DND-41 (cell line): Measurements from ENCODE around the gene KLK14.

Experiments
- ATAC-seq: fragments of 200-7000 bp; cut with Tn5 transposase; 3 replicates; pipeline ENCODE4 v1.9.1; 2021; ENCODE audit warnings: low read depth; ENCODE audit not compliant: insufficient read depth
- DNase-seq: peaks from one replicate; pipeline ENCODE4 v3.0.0-alpha.2; 2020
- H2AFZ ChIP-seq: 2 replicates; pipeline ENCODE4 v1.6.0; 2012; ENCODE audit warnings: low read depth, low read length
- H3K27ac ChIP-seq: 2 replicates; pipeline ENCODE4 v1.5.1; 2012; ENCODE audit warnings: low read length, inconsistent platforms
- H3K27me3 ChIP-seq: fragments of 200-600 bp; sonication (generic); 2 replicates; pipeline ENCODE4 v1.6.0; 2012; ENCODE audit warnings: low read length, mild to moderate bottlenecking, inconsistent platforms; ENCODE audit not compliant: insufficient read depth, poor library complexity
- H3K36me3 ChIP-seq: 2 replicates; pipeline ENCODE4 v1.5.1; 2012; ENCODE audit warnings: low read length, inconsistent platforms; ENCODE audit not compliant: insufficient read depth
- H3K4me1 ChIP-seq: 2 replicates; pipeline ENCODE4 v1.5.1; 2012; ENCODE audit warnings: mild to moderate bottlenecking, low read length; ENCODE audit not compliant: insufficient read depth
- H3K4me2 ChIP-seq: 2 replicates; pipeline ENCODE4 v1.6.0; 2012; ENCODE audit warnings: mild to moderate bottlenecking, moderate library complexity, low read length, inconsistent platforms; ENCODE audit not compliant: insufficient read depth
- H3K4me3 ChIP-seq, 2 experiments: fragments of 200-600 bp in 1 of 2; shearing (Covaris generic) in 1 of 2; 2 replicates each; pipeline ENCODE4 v1.5.1; 2012 to 2016; ENCODE audit warnings: inconsistent platforms in 2 of 2, low read length in 2 of 2, mild to moderate bottlenecking in 2 of 2, low read depth in 1 of 2, moderate library complexity in 1 of 2
- H3K79me2 ChIP-seq: 2 replicates; pipeline ENCODE4 v1.6.0; 2012; ENCODE audit warnings: low read length, inconsistent platforms; ENCODE audit not compliant: insufficient read depth
- H3K9ac ChIP-seq: 2 replicates; pipeline ENCODE4 v1.6.0; 2012; ENCODE audit warnings: low read depth, mild to moderate bottlenecking, inconsistent platforms, low read length, moderate library complexity
- H3K9me3 ChIP-seq: 2 replicates; pipeline ENCODE4 v1.5.1; 2012; ENCODE audit warnings: low read length, moderate library complexity, mild to moderate bottlenecking, inconsistent platforms; ENCODE audit not compliant: insufficient read depth, severe bottlenecking
- H4K20me1 ChIP-seq: 2 replicates; pipeline ENCODE4 v1.6.0; 2012; ENCODE audit warnings: low read length; ENCODE audit not compliant: insufficient read depth
- EZH2 ChIP-seq: IDR thresholded peaks from 3 replicates; pipeline ENCODE4 v1.6.1; 2012; ENCODE audit warnings: borderline replicate concordance, low read depth, mild to moderate bottlenecking, moderate library complexity, low read length, inconsistent platforms; ENCODE audit not compliant: severe bottlenecking
- TF ChIP-seq, protein P1 (sequence below): IDR thresholded peaks from 2 replicates; pipeline ENCODE4 v1.5.1; 2012; ENCODE audit warnings: borderline replicate concordance, low read length, moderate library complexity, mild to moderate bottlenecking; ENCODE audit not compliant: poor library complexity, severe bottlenecking; ENCODE audit errors: extremely low read depth

Gene KLK14

GRCh38 chr19:51096473-51097165 is 13.9 kb upstream of the KLK14 start:
- Histone ChIP-seq H3K27ac (no peak overlapping the region), H3K4me3 (no peak overlapping the region), H3K4me1 (no peaks in the 10 kb centered on the region), H3K36me3 (peaks cover 33% of the 10 kb centered on the region), H3K9me3 (no peaks in the 10 kb centered on the region), H3K9ac (no peak overlapping the region), H4K20me1 (peaks cover 36% of the 10 kb centered on the region), H3K79me2 (peaks cover 4% of the 10 kb centered on the region), H3K27me3 (no peaks in the 10 kb centered on the region), H2AFZ (no peak overlapping the region), H3K4me2 (no peak overlapping the region)
- no peak for TF ChIP-seq EZH2
- TF ChIP-seq, protein P1, sequence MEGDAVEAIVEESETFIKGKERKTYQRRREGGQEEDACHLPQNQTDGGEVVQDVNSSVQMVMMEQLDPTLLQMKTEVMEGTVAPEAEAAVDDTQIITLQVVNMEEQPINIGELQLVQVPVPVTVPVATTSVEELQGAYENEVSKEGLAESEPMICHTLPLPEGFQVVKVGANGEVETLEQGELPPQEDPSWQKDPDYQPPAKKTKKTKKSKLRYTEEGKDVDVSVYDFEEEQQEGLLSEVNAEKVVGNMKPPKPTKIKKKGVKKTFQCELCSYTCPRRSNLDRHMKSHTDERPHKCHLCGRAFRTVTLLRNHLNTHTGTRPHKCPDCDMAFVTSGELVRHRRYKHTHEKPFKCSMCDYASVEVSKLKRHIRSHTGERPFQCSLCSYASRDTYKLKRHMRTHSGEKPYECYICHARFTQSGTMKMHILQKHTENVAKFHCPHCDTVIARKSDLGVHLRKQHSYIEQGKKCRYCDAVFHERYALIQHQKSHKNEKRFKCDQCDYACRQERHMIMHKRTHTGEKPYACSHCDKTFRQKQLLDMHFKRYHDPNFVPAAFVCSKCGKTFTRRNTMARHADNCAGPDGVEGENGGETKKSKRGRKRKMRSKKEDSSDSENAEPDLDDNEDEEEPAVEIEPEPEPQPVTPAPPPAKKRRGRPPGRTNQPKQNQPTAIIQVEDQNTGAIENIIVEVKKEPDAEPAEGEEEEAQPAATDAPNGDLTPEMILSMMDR = peak; percentile 51
- DNase-seq (no peak), ATAC-seq (0 out of 3 replicates have a peak, but pooled peaks have one; percentile 33)

DNA sequence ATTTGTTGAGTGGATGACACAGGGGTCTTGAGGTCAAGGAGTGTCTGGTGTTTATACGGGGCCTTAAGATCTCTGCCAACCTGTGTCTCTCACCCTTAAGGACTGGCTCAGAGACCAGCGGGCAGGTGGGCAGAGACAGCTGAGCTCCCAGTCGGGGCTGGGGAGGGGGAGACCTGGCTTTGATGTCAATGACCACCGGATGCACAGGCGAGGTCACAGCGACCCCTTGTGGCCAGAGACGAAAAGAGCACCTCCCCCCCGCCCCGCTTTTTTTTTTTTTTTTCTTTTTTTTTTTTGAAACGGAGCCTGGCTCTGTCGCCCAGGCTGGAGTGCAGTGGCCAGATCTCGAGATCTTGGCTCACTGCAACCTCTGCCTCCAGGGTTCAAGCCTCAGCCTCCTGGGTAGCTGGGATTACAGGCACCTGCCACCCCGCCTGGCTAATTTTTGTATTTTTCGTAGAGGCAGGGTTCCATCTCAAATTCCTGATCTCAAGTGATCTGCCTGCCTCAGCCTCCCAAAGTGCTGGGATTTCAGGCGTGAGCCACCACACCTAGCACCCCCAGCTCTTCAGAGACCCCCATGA is 12.1 kb upstream of the KLK14 start:
- no peaks in the 10 kb centered on the region for H3K27me3 ChIP-seq
- no peak overlapping the region for H2AFZ ChIP-seq
- H3K36me3 ChIP-seq = peaks cover 18% of the 10 kb centered on the region
- H3K4me1 ChIP-seq = no peaks in the 10 kb centered on the region
- peaks cover 29% of the 10 kb centered on the region for H4K20me1 ChIP-seq
- H3K9me3 ChIP-seq = no peaks in the 10 kb centered on the region
- no peak for TF ChIP-seq EZH2
- TF ChIP-seq, protein P1 = peak; percentile 70
- ATAC-seq (no peak), DNase-seq (peak; percentile 27)
- no peaks in the 10 kb centered on the region; the same call in 1 of the 2 replicates for H3K79me2 ChIP-seq
- H3K9ac ChIP-seq = no peak overlapping the region
- no peak overlapping the region for H3K27ac ChIP-seq
- no peak overlapping the region for H3K4me3 ChIP-seq
- no peak overlapping the region for H3K4me2 ChIP-seq

- H3K4me2 ChIP-seq = no peak overlapping the region
- no peak overlapping the region for H2AFZ ChIP-seq
- no peak for ATAC-seq
These were observed 11.0 kb upstream of the KLK14 start for GRCh38 chr19:51093510-51094345.

More at GRCh38 chr19:51093510-51094345, 11.0 kb upstream of the KLK14 start:
- no peaks in the 10 kb centered on the region for H3K9me3 ChIP-seq
- TF ChIP-seq, protein P1 = no peak
- TF ChIP-seq EZH2 = no peak
- H3K4me3 ChIP-seq = no peak overlapping the region
- peaks cover 9% of the 10 kb centered on the region for H3K36me3 ChIP-seq
- H3K9ac ChIP-seq = no peak overlapping the region
- no peak overlapping the region for H3K27ac ChIP-seq
- no peaks in the 10 kb centered on the region for H3K27me3 ChIP-seq
- H3K79me2 ChIP-seq = no peaks in the 10 kb centered on the region
- DNase-seq = no peak
- no peaks in the 10 kb centered on the region for H3K4me1 ChIP-seq
- peaks cover 22% of the 10 kb centered on the region for H4K20me1 ChIP-seq
